GM12801 (cell line): ENCODE results near the gene RBMY1F.
"Not testable (repeated sequence)": the region's sequence is repeated elsewhere in the genome, so short reads cannot be mapped to it uniquely, and the experiment has no call there.

Source experiments
- TF ChIP-seq, protein P1 (sequence below): IDR thresholded peaks from one replicate; pipeline ENCODE4 v1.5.1; 2011; ENCODE audit warnings: control low read depth; ENCODE audit not compliant: insufficient read length; ENCODE audit errors: extremely low read depth

Gene RBMY1F

DNA sequence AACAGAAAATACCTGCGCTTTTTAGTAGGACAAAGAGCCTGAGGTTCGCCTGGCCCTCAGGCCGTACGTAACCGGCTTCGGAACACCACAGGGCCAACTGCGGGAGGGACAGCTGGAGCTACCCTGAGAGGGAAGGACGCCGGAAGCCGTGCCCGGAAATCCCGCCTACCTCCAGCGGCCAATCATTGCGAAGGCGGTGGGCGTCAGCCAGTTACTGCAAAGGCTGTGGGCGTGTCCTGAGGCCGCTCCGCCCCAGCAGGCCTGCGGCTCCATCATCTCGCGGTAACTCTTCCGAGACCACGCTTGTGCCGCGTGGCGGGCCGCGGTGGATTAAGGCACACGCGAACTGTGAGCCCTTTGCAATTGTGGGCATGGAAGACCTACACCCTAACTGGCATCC lies at the start of gene RBMY1F:
Gene RBMY1F (minus strand): TSS at position 101 of the 400 bp plus-strand sequence. CDS start 1,954 bp downstream, outside the sequence.
- TF ChIP-seq, protein P1, sequence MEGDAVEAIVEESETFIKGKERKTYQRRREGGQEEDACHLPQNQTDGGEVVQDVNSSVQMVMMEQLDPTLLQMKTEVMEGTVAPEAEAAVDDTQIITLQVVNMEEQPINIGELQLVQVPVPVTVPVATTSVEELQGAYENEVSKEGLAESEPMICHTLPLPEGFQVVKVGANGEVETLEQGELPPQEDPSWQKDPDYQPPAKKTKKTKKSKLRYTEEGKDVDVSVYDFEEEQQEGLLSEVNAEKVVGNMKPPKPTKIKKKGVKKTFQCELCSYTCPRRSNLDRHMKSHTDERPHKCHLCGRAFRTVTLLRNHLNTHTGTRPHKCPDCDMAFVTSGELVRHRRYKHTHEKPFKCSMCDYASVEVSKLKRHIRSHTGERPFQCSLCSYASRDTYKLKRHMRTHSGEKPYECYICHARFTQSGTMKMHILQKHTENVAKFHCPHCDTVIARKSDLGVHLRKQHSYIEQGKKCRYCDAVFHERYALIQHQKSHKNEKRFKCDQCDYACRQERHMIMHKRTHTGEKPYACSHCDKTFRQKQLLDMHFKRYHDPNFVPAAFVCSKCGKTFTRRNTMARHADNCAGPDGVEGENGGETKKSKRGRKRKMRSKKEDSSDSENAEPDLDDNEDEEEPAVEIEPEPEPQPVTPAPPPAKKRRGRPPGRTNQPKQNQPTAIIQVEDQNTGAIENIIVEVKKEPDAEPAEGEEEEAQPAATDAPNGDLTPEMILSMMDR: not testable (repeated sequence)
